Measurements from ENCODE around the gene OTX1.

OTX1 gene

GRCh38 chr2:63047321-63048279 is 3.0 kb upstream of the OTX1 start:
- no peak for TF ChIP-seq POLR2A (IDR thresholded peaks at IDR 0.05; ENCODE audit: low read depth, low read length)
- TF ChIP-seq TAF1 (IDR thresholded peaks at IDR 0.05; ENCODE audit: borderline replicate concordance, low read depth, low read length), result no peak
- TF ChIP-seq POLR2AphosphoS5 (IDR thresholded peaks at IDR 0.05; ENCODE audit: low read depth, low read length), result no peak
- DNase-seq (ENCODE audit: insufficient read length) (no peak), FAIRE-seq (no peak)

- no peak for FAIRE-seq
- no peak for DNase-seq (ENCODE audit: insufficient read length)
- TF ChIP-seq POLR2AphosphoS5 (IDR thresholded peaks at IDR 0.05; ENCODE audit: low read depth, low read length), result no peak
- no peak for TF ChIP-seq POLR2A (IDR thresholded peaks at IDR 0.05; ENCODE audit: low read depth, low read length)
- TF ChIP-seq TAF1 (IDR thresholded peaks at IDR 0.05; ENCODE audit: borderline replicate concordance, low read depth, low read length), result no peak
These were observed 2.1 kb upstream of the OTX1 start for GRCh38 chr2:63048367-63049171.

- FAIRE-seq, result no peak
- DNase-seq (ENCODE audit: insufficient read length), result peak; percentile 22
- no peak for TF ChIP-seq TAF1 (IDR thresholded peaks at IDR 0.05; ENCODE audit: borderline replicate concordance, low read depth, low read length)
- TF ChIP-seq POLR2AphosphoS5 (IDR thresholded peaks at IDR 0.05; ENCODE audit: low read depth, low read length), result no peak
- no peak for TF ChIP-seq POLR2A (IDR thresholded peaks at IDR 0.05; ENCODE audit: low read depth, low read length)
These were observed 1.2 kb upstream of the OTX1 start for GRCh38 chr2:63049211-63049969.

- FAIRE-seq, result peak; percentile 81
- TF ChIP-seq POLR2AphosphoS5 (IDR thresholded peaks at IDR 0.05; ENCODE audit: low read depth, low read length), result no peak
- TF ChIP-seq POLR2A (IDR thresholded peaks at IDR 0.05; ENCODE audit: low read depth, low read length), result no peak
- no peak for TF ChIP-seq TAF1 (IDR thresholded peaks at IDR 0.05; ENCODE audit: borderline replicate concordance, low read depth, low read length)
- DNase-seq (ENCODE audit: insufficient read length), result peak; percentile 55
These were observed 678 bp upstream of the OTX1 start for GRCh38 chr2:63049970-63050333.

GRCh38 chr2:63051042-63051794 is 588 bp downstream of the OTX1 start:
- FAIRE-seq (no peak), DNase-seq (ENCODE audit: insufficient read length) (peak; percentile 30)

GRCh38 chr2:63051795-63052333 is 1.2 kb downstream of the OTX1 start:
- peak; percentile 13 for DNase-seq (ENCODE audit: insufficient read length)
- no peak for FAIRE-seq
- TF ChIP-seq POLR2A (IDR thresholded peaks at IDR 0.05; ENCODE audit: low read depth, low read length), result no peak
- TF ChIP-seq POLR2AphosphoS5 (IDR thresholded peaks at IDR 0.05; ENCODE audit: low read depth, low read length), result no peak
- no peak for TF ChIP-seq TAF1 (IDR thresholded peaks at IDR 0.05; ENCODE audit: borderline replicate concordance, low read depth, low read length)

More at GRCh38 chr2:63051042-63051794, 588 bp downstream of the OTX1 start:
- no peak for TF ChIP-seq POLR2AphosphoS5 (IDR thresholded peaks at IDR 0.05; ENCODE audit: low read depth, low read length)
- no peak for TF ChIP-seq TAF1 (IDR thresholded peaks at IDR 0.05; ENCODE audit: borderline replicate concordance, low read depth, low read length)
- TF ChIP-seq POLR2A (IDR thresholded peaks at IDR 0.05; ENCODE audit: low read depth, low read length), result no peak

- TF ChIP-seq POLR2A (IDR thresholded peaks at IDR 0.05; ENCODE audit: low read depth, low read length) (no peak), TAF1 (IDR thresholded peaks at IDR 0.05; ENCODE audit: borderline replicate concordance, low read depth, low read length) (no peak), POLR2AphosphoS5 (IDR thresholded peaks at IDR 0.05; ENCODE audit: low read depth, low read length) (no peak)
- DNase-seq (ENCODE audit: insufficient read length) (no peak), FAIRE-seq (no peak)
These were observed 1.9 kb downstream of the OTX1 start for GRCh38 chr2:63052411-63053080.

GRCh38 chr2:63053081-63053888 is 2.7 kb downstream of the OTX1 start:
- FAIRE-seq (no peak), DNase-seq (ENCODE audit: insufficient read length) (no peak)
- TF ChIP-seq POLR2A (IDR thresholded peaks at IDR 0.05; ENCODE audit: low read depth, low read length) (no peak), POLR2AphosphoS5 (IDR thresholded peaks at IDR 0.05; ENCODE audit: low read depth, low read length) (no peak), TAF1 (IDR thresholded peaks at IDR 0.05; ENCODE audit: borderline replicate concordance, low read depth, low read length) (no peak)

Data from GM12892 (cell line).